ENCODE results near the gene KRT75.

Gene KRT75

GRCh38 chr12:52401926-52402325, 32.2 kb downstream of the KRT75 start:
- no peak for DNase-seq (ENCODE audit: insufficient read length, low spot score)
- TF ChIP-seq POLR2A (IDR thresholded peaks at IDR 0.05; ENCODE audit: low read depth, low read length), result no peak

GRCh38 chr12:52401526-52401925, 32.6 kb downstream of the KRT75 start:
- DNase-seq (ENCODE audit: insufficient read length, low spot score), result no peak
- no peak for FAIRE-seq
- no peak for TF ChIP-seq POLR2A (IDR thresholded peaks at IDR 0.05; ENCODE audit: low read depth, low read length)

More at GRCh38 chr12:52401926-52402325, 32.2 kb downstream of the KRT75 start:
- FAIRE-seq, result no peak

GRCh38 chr12:52400906-52401305, 33.3 kb downstream of the KRT75 start:
- no peak for TF ChIP-seq POLR2A (IDR thresholded peaks at IDR 0.05; ENCODE audit: low read depth, low read length)
- FAIRE-seq, result no peak
- DNase-seq (ENCODE audit: insufficient read length, low spot score), result no peak

- DNase-seq (ENCODE audit: insufficient read length, low spot score), result no peak
- no peak for FAIRE-seq
- TF ChIP-seq POLR2A (IDR thresholded peaks at IDR 0.05; ENCODE audit: low read depth, low read length), result no peak
Measured at GRCh38 chr12:52399756-52400155, 34.4 kb downstream of the KRT75 start.

- no peak for TF ChIP-seq POLR2A (IDR thresholded peaks at IDR 0.05; ENCODE audit: low read depth, low read length)
- DNase-seq (ENCODE audit: insufficient read length, low spot score) (peak; percentile 29), FAIRE-seq (no peak)
Measured at GRCh38 chr12:52398176-52398575, 36.0 kb downstream of the KRT75 start.

- no peak for DNase-seq (ENCODE audit: insufficient read length, low spot score)
- FAIRE-seq, result no peak
- no peak for TF ChIP-seq POLR2A (IDR thresholded peaks at IDR 0.05; ENCODE audit: low read depth, low read length)
Measured at GRCh38 chr12:52396656-52397055, 37.5 kb downstream of the KRT75 start.

GRCh38 chr12:52395761-52396434, 38.3 kb downstream of the KRT75 start:
- FAIRE-seq (no peak), DNase-seq (ENCODE audit: insufficient read length, low spot score) (no peak)
- no peak for TF ChIP-seq POLR2A (IDR thresholded peaks at IDR 0.05; ENCODE audit: low read depth, low read length)

- no peak for FAIRE-seq
- DNase-seq (ENCODE audit: insufficient read length, low spot score), result no peak
- no peak for TF ChIP-seq POLR2A (IDR thresholded peaks at IDR 0.05; ENCODE audit: low read depth, low read length)
Measured at GRCh38 chr12:52394836-52395405, 39.2 kb downstream of the KRT75 start.

- TF ChIP-seq POLR2A (IDR thresholded peaks at IDR 0.05; ENCODE audit: low read depth, low read length), result no peak
- FAIRE-seq, result no peak
- no peak for DNase-seq (ENCODE audit: insufficient read length, low spot score)
Measured at GRCh38 chr12:52392465-52393007, 41.6 kb downstream of the KRT75 start.

- DNase-seq (ENCODE audit: insufficient read length, low spot score), result no peak
- no peak for TF ChIP-seq POLR2A (IDR thresholded peaks at IDR 0.05; ENCODE audit: low read depth, low read length)
- no peak for FAIRE-seq
Measured at GRCh38 chr12:52391618-52392002, 42.6 kb downstream of the KRT75 start.

GRCh38 chr12:52390739-52391617, 43.2 kb downstream of the KRT75 start:
- FAIRE-seq (no peak), DNase-seq (ENCODE audit: insufficient read length, low spot score) (peak; percentile 51)
- TF ChIP-seq POLR2A (IDR thresholded peaks at IDR 0.05; ENCODE audit: low read depth, low read length), result no peak

GRCh38 chr12:52389313-52390207, 44.6 kb downstream of the KRT75 start:
- DNase-seq (ENCODE audit: insufficient read length, low spot score), result no peak
- TF ChIP-seq POLR2A (IDR thresholded peaks at IDR 0.05; ENCODE audit: low read depth, low read length), result no peak
- FAIRE-seq, result no peak

- TF ChIP-seq POLR2A (IDR thresholded peaks at IDR 0.05; ENCODE audit: low read depth, low read length), result no peak
- no peak for DNase-seq (ENCODE audit: insufficient read length, low spot score)
- FAIRE-seq, result no peak
Measured at GRCh38 chr12:52387859-52388258, 46.3 kb downstream of the KRT75 start.

Data from H54 (cell line).